ENCODE results near the gene INSIG1. TPM values are rescaled to one million over a fixed set of nuclear protein-coding genes. Genes with fewer than 3 reads are reported as not detected.
A peak's percentile ranks its signal among the peaks of the same experiment; 100 is the strongest.

INSIG1 gene
- 36.5 TPM for polyA plus RNA-seq (2013, experiment 1 of 2; ENCODE audit: insufficient read length)
- 39.9 TPM for polyA plus RNA-seq (2013, experiment 2 of 2; ENCODE audit: insufficient read length)

GRCh38 chr7:155297517-155298287, at the start of gene INSIG1:
INSIG1 (plus strand) TSS chr7:155297878; CDS start chr7:155298286, 408 bp downstream.
- DNase-seq, result peak; percentile 96

GRCh38 chr7:155248366-155248756, 49.3 kb upstream of the INSIG1 start:
- DNase-seq, result no peak

- DNase-seq, result no peak
Observed at GRCh38 chr7:155251831-155252230, 45.8 kb upstream of the INSIG1 start.

GRCh38 chr7:155252444-155252887, 45.2 kb upstream of the INSIG1 start:
- DNase-seq, result peak; percentile 54

GRCh38 chr7:155252892-155253501, 44.7 kb upstream of the INSIG1 start:
- no peak for DNase-seq

GRCh38 chr7:155254018-155254417, 43.7 kb upstream of the INSIG1 start:
- DNase-seq, result no peak

GRCh38 chr7:155255071-155255470, 42.6 kb upstream of the INSIG1 start:
- DNase-seq, result no peak

GRCh38 chr7:155255621-155256020, 42.1 kb upstream of the INSIG1 start:
- DNase-seq, result peak; percentile 13

- DNase-seq, result no peak
Observed at GRCh38 chr7:155256081-155256760, 41.5 kb upstream of the INSIG1 start.

- peak; percentile 20 for DNase-seq
Observed at GRCh38 chr7:155256761-155257481, 40.8 kb upstream of the INSIG1 start.

- peak; percentile 94 for DNase-seq
Observed at GRCh38 chr7:155257482-155258225, 40.0 kb upstream of the INSIG1 start.

GRCh38 chr7:155258226-155258560, 39.5 kb upstream of the INSIG1 start:
- peak; percentile 96 for DNase-seq

GRCh38 chr7:155259866-155260497, 37.7 kb upstream of the INSIG1 start:
- no peak for DNase-seq

GRCh38 chr7:155260498-155260872, 37.2 kb upstream of the INSIG1 start:
- DNase-seq, result no peak

GRCh38 chr7:155261031-155261985, 36.4 kb upstream of the INSIG1 start:
- DNase-seq, result no peak

- peak; percentile 40 for DNase-seq
Observed at GRCh38 chr7:155262031-155262430, 35.6 kb upstream of the INSIG1 start.

GRCh38 chr7:155263051-155263450, 34.6 kb upstream of the INSIG1 start:
- no peak for DNase-seq

GRCh38 chr7:155263581-155264143, 34.0 kb upstream of the INSIG1 start:
- no peak for DNase-seq

- DNase-seq, result no peak
Observed at GRCh38 chr7:155265144-155265543, 32.5 kb upstream of the INSIG1 start.

GRCh38 chr7:155265961-155266360, 31.7 kb upstream of the INSIG1 start:
- DNase-seq, result no peak
